NCI-H774 (cell line): ENCODE results near the gene CAMK1D.
"Not testable (repeated sequence)": the region's sequence is repeated elsewhere in the genome, so short reads cannot be mapped to it uniquely, and the experiment has no call there.

Source experiments
- DNase-seq: peaks from one replicate; lab custom pipeline; 2025; lab: John Stamatoyannopoulos, UW

The CAMK1D gene

DNA sequence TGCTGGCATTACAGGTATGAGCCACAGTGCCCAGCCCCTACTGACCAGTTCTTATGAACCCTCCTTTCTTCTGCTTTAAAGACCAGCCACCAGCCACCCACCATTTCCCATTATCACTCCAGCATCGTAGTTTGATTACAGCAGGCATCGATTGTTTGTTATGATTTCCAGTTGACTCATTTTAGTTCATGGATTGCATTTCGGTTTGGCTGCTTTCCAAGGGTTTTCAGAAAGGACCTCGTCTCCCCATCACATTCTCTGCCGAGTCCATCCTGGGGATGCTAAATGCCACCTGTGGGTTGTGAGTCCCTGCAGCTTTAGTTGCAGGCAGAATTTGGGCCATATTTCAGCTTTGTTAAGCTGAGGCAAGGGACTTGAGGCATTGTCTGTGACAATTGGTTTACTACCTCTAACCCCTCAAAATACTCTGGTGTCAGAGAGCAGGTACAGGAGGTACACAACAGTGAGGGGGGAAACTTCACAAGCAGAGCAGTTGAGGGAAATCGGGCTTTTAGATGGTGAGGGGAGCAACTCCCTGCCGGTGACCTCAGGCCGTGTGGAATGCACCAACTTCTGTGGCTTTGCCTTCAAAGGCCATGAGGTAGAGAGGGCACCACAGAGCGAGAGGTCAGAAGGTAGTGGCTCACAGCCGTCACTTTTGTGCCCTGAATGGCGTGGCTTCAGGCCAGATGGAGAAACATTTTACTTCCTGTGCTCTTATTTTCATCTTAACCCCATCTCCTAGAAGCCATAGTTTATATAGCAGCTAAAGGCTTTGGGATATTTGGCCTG is 448.3 kb downstream of the CAMK1D start:
- no peak for DNase-seq

DNA sequence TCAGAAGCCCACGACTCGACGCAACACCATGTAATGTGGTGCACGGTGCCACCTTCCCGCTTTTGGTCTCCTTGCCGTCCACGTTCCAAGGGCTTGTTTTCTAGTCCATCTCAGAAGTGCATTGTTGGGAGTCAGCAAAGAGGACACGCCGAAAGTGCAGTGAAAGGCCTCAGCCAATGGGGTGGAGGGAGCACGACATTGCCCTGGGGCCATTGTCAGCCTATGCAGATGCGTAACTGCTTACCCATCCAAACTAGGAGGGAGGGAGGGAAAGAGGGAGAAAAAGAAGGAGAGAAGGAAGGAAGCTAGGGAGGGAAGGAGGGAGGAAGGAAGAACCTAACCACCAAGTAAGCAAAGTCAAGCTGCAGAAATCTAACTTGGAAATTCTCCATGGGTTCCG is 449.8 kb downstream of the CAMK1D start:
- no peak for DNase-seq

DNA sequence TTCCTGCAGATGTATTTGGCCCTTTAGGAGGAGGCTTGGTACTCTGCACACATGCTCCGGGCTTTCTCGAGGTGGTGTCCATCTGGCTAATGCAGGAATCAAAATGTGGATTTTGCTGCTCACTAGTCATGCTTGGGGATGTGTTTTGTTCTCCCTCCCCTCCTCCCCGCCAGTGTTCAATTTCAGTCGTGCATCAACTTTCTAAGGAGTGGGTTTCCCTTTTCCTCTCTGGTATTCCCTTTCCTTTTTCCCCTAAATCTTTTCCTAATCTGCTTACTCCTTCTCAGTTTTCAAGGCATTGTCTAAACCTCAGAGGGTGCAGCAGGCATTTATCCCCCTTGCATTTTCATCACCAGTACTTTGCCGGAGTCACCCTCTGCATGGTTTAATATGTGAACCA is 450.4 kb downstream of the CAMK1D start:
- DNase-seq = no peak

DNA sequence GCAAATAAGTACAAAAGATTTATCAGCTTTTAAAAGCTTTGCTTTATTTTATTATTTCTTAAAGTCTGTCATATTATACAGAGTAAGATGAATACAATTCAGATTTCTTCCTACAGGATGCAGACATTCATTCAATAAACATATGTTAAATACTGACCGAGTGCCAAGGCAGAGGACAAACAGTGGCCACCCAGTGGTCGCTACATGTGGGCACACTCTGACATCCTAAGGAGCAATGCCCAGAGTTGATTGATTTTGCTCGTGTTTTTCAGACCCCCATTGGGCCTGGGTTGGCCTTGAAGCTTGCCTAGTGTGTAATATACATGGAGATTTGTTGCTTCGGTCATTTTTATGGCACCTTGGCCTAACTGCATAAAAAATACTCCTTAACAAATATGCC is 451.0 kb downstream of the CAMK1D start:
- DNase-seq = no peak

DNA sequence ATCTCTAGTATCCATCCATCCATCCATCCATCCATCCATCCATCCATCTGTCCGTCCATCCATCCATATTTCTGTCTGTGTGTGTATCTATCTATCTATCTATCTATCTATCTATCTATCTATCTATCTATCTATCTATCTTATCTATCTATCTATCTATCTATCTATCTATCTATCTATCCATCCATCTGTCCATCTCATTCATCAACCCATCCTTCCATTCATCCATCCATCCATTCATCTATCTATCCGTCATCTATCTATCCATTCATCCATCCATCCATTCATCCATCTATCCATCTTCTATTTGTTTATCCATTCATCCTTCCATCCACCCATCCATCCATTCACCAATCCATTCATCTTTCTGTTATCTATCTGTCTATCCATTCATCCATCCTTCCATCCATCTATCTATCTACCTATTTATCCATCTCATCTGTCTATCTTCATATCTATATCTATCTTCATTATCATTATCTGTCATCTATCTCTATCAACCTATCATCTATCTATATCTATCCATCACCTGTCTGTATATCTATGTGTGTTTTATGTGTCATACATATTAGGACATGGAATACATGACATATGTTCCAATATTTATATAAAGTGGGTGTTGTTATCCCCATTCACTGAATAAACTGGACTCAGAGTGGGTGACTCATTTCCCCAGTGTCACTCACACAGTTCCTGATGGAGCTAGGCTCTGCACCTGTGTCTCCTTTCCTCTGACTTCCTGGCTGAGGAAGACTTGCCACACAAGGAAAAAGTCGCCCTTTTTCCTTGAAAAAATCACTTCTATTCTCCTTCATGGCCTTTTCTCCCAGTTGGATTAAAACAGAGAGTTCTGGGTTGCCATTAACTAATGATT is 452.1 kb downstream of the CAMK1D start:
- DNase-seq = no peak

DNA sequence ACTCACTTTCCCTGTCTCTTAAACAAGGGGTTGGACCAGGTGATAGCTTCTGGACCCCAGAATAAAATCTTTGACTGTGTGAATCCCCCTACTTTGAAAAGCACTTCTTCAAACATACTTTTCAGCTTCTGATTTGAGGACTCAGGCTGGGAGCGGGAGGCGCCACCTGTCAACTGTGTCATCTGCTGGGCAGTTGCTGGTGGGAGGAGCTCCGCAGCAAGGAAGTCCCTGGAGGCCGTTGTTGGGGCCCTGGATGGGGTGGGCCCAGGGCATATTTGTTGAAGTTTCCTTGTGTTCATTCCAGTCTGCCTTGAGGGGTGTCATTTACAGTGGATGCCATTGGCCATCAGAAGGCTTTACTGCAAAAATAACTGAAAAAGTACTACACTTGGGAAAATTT is 454.4 kb downstream of the CAMK1D start:
- no peak for DNase-seq

DNA sequence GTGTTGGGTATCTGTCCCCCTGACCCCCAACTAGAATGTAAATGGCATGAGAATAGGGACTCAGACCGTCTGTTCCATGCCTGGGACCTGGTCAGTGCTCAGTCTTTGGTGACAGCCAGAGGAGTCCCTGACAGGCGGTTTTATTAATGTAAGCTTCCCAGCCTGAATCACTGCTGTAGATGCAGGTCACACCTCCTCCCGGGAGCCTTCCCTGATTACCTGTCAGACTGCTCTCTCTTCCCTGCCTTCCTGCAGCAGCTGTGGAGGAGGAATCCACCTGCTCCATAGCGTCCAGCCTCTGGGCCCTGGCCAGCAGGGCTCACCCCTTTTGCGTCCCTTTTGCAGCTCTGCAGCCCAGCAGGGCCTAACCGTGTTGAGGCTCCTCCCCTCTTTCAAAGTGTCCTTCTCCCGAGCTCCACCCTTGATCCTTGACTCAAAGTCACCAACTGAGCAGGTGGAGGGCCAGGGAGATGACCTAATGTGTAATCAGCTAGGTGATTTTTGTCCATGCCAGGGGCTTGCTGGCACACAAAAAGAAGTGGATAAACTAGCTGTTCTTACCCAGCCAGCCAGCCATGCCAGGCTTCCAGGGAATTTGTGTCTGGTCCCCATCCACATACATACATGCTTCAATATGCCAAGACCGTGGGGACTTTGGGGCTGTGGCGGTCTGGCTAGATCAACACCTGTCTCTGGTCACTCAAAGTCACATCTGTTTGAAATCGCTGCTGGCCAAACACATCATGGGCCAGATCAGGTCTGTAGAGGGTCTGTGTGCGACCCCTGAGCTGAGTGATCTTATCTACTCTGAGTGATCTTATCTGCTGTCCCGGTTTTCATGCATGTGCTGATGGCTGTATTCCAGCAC is 457.1 kb downstream of the CAMK1D start:
- DNase-seq = peak; percentile 71

DNA sequence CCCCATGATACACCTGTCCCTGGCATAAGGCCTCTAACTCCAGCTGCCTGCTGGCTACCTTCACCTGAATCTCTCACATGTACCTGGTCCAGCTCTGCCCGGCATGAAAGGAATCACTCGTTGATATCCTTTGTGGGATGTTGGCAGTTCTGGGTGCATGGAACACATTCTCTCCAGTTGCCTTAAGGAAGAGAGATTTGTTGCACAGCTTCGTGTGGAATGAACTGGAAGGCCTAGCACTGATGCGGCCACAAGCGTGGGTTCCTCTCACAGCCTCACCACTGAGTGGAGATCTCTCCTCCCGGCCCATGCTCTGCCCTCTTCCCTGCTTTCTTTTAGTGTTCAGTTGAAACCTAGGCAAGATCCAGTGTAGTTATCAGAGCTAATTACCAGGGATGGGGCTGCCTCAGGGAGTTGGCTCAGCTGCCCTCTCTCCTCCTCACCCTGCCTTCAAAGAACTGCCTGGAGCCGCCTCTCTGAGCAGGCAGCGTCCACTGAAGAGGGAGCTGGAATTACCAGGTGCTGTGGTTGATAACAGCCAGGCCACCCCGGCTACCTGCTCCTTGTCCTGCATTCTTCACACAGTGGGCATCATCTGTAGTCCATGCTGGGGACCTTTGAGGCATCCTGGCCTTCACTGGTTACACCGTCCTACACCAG is 457.9 kb downstream of the CAMK1D start:
- DNase-seq = no peak

DNA sequence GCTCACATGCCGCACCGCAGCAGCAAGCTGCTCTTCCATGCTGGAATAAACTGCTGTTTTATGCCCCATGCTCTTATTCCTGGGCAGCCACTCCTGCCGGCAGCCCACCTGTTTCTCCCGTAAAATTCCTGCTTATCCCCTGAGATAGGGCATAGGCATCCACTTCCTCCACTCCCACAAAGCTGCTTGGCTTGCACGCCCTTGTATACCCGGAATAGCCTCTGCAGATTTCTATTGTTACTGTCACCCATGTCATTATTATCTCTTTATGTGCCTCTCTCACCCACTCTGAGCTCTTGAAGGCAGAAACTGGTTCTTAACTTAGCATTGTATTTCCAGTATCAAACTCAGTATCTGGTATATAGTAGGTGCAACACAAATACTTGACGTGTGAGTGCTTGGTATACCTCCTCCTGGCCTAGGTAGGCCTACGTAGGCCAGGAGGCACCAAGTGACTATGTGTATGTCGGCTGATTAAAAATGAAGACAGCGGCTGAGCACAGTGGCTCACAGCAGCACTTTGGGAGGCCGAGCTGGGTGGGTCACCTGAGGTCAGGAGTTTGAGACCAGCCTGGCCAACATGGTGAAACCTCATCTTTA is 458.8 kb downstream of the CAMK1D start:
- DNase-seq = no peak

DNA sequence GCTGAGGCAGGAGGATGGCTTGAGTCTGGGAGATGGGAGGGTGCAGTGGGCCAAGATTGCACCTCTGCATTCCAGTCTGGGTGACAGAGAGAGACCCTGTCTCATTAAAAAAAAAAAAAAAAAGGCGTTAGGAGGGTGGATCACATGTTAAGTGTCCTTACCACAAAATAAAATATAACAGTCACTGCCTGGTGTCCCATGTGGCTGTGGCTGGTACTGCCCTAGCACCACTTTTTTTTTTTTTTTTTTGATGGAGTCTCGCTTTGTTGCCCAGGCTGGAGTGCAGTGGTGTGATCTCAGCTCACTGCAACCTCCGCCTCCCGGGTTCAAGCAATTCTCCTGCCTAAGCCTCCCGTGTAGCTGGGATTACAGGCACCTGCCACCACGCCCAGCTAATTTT is 460.7 kb downstream of the CAMK1D start:
- not testable (repeated sequence) for DNase-seq

DNA sequence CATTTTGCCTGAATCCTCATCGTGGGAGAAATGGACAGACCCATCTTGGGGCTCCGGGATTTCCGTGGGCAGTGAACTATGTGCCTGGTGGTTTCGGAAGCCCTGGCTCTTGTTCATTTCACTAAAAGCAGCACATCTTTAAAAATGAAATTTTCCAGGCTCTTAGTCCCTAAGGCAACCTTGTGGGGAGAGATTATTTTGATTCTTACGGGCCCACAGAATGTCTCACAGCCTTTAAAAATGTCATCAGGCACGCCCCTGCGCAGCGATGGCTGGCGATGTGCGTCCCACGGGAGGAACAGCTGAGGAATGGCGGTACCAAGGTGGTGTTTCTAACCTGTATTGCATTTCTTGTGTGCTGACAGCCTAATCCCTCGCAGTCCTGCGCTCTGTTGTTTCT is 462.5 kb downstream of the CAMK1D start:
- DNase-seq = no peak

DNA sequence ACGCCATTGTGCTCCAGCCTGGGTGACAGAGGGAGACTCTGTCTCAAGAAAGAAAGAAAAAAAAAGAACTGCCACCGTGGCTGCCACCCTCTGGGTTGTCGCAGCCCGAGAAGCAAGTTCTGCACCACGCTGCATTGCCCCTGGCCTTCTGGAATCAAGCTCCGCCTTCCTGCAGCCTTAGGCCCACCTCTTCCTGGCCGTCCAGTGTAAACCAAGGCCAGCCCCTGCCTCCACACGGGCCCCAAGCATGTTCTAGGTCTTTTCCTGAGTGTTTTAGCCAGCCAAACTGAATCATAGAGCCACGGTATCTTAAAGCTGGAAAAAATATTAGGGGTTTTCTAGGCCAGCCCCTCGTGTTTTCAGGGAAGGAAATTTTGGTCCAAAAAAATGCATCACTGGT is 463.2 kb downstream of the CAMK1D start:
- DNase-seq = no peak

DNA sequence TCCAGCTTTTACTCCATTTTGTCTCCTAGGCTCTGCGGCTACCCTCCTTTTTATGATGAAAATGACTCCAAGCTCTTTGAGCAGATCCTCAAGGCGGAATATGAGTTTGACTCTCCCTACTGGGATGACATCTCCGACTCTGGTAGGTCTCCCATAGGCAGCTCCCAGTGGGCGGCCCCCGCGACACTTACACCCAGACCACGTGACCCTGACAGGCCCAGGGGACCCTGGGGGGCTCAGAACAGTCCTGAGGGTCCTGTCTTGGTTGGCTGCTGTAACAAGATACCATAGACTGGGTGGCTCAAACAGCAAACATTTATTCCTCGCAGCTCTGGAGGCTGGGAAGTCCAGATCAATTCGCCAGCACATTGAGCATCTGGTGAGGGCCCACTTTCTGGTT is 464.8 kb downstream of the CAMK1D start:
- no peak for DNase-seq

DNA sequence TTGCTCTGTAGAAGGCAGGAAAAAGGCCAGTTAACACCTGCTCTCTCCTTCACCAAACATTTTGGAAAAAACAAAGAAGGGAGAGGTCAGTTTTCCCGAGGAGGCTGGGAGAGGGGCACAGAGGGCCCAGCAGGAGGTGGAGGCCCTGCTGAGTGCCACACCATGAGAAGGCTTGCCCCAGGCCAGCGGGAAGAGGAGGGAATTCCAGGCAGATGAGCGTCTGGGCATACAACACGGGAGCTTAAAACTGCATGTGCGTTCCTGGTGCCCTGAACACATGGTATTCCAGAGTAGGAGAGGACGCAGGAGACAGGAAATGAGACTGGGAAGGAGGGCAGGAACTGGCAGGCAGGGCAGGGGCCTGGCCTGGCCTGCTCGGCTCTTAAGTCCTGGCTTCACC is 469.7 kb downstream of the CAMK1D start:
- DNase-seq = no peak

DNA sequence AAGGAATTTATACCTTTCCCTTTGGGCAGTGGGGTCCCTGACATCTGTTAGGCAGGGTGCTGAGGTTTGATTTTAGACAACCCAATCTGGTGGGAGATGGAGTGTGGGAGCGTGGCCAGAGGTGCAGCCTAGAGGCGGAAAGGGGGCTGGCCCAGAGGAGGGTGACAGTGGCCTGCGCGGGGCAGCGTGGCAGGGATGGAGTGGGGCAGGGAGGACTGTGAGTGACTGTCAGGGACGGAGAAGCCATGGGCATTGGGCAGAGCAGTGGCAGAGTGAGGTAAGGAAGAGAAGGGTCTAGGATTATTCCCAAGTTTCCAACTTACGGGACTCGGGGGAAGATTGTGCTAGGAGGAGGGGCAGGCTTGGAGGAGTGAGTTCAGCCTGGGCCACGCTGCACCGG is 470.3 kb downstream of the CAMK1D start:
- DNase-seq = no peak

DNA sequence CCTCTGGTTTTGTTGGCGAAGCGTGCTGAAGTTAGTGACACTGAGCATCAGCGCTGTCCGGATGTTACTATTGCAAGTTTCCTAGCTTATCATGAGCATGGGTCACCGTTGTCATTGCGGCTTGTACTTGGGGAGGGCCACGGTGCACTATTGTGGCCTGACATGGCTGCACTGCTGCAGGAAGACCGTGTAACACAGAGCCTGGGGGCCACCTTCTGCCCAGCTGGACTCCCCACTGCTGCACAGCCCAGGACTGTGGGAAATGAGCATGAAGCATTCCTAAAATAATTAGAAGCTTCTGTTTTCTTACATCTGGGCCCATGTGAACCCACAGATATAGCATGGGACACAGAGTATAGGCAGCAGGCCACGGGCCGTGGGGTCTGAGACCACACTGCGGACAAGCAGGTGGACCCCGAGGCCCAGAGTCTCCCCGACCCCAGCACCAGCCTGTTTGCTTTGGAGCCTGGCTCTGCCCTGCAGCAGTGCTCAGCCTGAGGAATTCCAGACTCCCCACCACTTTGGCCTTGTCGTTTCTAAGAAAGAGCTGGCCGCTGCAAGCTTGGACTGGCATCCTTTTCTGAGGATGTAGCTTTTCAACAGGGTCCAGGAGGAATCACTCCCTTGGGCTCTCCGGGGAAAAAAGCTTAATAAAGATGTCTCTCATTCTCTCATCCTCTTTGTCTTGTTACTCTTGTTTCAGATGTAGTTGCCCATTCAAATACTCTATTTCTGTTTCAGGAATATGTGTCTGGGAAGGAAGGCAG is 473.0 kb downstream of the CAMK1D start:
- no peak for DNase-seq

DNA sequence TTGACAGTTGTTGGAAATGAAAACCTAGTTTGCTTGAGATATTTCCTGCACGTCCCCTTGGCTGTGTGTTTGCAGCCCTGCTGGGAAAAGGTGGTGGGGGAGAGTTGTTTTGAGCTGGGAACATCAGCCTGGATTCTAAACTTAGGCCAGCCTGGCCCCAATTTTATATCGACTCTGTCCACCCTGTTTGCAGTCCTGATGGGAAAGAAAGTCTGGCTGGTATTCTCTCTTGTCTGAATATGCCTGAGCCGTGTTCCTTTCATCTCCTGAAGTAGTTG is 473.5 kb downstream of the CAMK1D start:
- DNase-seq = no peak

DNA sequence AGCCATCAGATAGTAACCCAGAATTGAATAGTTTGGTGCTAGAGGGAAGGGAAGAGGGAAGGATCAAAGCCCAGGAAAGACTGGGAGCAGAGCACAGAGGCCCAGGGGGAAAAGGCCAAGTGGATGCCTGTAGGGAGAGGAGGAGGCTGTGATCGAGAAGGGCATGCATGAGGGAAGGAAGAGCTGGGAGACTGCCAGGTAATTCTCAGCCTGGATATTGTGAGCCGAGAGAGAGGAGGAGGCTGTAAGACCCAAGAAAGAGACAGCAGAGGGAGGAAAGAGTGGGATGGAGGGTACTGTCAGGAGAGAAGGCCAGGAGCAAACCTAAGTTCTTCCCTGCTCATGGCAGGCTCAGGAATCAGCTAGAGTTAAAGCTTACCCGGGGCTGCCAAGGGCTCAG is 474.0 kb downstream of the CAMK1D start:
- DNase-seq = no peak

DNA sequence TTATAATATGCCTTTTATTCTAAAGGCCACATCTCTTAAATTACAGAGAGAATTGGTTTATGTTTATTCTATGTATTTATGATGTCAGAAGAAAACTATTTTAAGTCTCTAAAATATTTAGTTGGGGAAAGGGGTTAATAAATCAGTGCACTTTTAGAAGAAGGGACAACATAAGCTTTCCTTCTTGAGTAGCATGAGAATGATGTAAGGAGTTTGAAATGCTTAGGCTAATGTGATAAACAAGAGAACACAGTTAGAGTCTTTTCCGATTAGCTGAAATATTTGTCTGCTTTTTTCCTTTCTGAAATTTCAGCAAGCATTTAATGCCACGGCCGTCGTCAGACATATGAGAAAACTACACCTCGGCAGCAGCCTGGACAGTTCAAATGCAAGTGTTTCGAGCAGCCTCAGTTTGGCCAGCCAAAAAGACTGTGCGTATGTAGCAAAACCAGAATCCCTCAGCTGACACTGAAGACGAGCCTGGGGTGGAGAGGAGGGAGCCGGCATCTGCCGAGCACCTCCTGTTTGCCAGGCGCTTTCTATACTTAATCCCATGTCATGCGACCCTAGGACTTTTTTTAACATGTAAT is 476.0 kb downstream of the CAMK1D start:
- DNase-seq = no peak

DNA sequence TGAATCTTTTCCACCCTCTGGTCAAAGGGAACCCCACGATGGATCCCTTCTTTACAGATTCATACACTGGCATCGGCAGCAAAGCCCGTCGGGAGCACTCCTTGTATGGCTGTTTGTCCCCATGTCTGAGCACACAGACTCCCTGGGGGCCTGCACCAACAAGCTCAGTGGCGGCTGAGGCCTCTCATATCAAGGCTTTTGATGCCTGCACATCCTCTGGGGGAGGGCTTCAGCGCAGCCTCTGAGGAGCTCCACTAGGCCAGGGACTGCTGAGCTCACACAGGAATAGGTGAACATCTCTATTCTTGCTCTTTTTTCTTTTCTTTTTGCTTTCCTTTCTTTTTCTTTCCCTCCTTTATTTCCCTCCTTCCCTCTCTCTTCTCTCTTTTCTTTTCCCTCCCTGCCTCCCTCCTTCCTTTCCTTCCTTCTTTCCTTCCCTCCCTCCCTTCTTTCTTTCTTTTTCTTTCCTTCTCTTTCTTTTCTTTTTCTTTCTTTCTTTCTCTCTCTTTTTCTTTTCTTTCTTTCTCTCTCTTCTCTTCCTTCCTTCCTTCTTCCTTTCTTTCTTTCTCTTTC is 477.5 kb downstream of the CAMK1D start:
- DNase-seq = no peak
